Superior temporal gyrus (tissue), 1 donor: ENCODE results near the gene SLC19A1.

Source experiments
- DNase-seq: peaks from one replicate; pipeline ENCODE4 v3.0.0-alpha.2; 2016; ENCODE audit errors: extremely low spot score

SLC19A1 gene

GRCh38 chr21:45517249-45518065 is 24.8 kb downstream of the SLC19A1 start:
- no peak for DNase-seq

- no peak for DNase-seq
These were observed 25.5 kb downstream of the SLC19A1 start for GRCh38 chr21:45516671-45517151.

- DNase-seq = no peak
These were observed 26.1 kb downstream of the SLC19A1 start for GRCh38 chr21:45516071-45516670.

- no peak for DNase-seq
These were observed 26.8 kb downstream of the SLC19A1 start for GRCh38 chr21:45515241-45516061.

- no peak for DNase-seq
These were observed 27.8 kb downstream of the SLC19A1 start for GRCh38 chr21:45514311-45515021.

GRCh38 chr21:45513741-45514310 is 28.4 kb downstream of the SLC19A1 start:
- no peak for DNase-seq

- DNase-seq = no peak
These were observed 29.1 kb downstream of the SLC19A1 start for GRCh38 chr21:45513003-45513717.

- DNase-seq = no peak
These were observed 29.6 kb downstream of the SLC19A1 start for GRCh38 chr21:45512626-45513002.

GRCh38 chr21:45511661-45512431 is 30.4 kb downstream of the SLC19A1 start:
- no peak for DNase-seq

GRCh38 chr21:45511007-45511406 is 31.2 kb downstream of the SLC19A1 start:
- no peak for DNase-seq

GRCh38 chr21:45510466-45510955 is 31.7 kb downstream of the SLC19A1 start:
- DNase-seq = no peak

- DNase-seq = no peak
These were observed 32.4 kb downstream of the SLC19A1 start for GRCh38 chr21:45509566-45510465.

GRCh38 chr21:45508607-45509565 is 33.4 kb downstream of the SLC19A1 start:
- DNase-seq = no peak

- no peak for DNase-seq
These were observed 34.2 kb downstream of the SLC19A1 start for GRCh38 chr21:45507888-45508508.

GRCh38 chr21:45507523-45507875 is 34.7 kb downstream of the SLC19A1 start:
- DNase-seq = no peak

GRCh38 chr21:45506836-45507522 is 35.3 kb downstream of the SLC19A1 start:
- no peak for DNase-seq
